ENCODE results near the gene ARFGAP1.
"Not testable (repeated sequence)": the region's sequence is repeated elsewhere in the genome, so short reads cannot be mapped to it uniquely, and the experiment has no call there.

Gene ARFGAP1

DNA sequence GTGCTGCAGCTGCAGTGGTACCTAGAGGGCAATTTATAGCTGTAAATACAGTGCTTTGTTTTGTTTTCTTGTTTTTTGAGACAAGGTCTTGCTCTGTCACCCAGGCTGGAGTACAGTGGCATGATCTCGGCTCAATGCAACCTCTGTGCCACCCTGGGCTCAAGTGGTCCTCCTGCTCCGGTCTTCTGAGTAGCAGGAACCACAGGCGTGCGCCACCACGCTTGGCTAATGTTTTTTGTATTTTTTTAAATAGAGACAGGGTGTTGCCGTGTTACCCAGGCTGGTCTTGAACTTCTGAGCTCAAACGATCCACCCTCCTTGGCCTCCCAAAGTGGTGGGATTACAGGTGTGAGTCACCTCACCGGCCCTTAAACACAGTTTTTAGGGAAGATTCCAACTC is 61.7 kb downstream of the ARFGAP1 start:
- no peak for DNase-seq (ENCODE audit: low read depth)

DNA sequence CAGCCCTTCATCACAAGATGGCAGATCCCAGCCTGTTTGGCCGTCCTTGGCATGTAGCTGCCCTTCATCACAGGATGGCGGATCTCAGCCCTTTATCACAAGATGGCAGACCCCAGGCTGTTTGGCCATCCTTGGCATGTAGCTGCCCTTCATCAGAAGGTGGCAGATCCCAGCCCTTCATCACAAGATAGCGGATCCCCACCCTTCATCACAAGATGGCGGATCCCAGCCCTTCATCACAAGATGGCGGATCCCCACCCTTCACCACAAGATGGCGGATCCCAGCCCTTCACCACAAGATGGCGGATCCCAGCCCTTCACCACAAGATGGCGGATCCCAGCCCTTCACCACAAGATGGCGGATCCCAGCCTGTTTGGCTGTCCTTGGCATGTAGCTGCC is 62.4 kb downstream of the ARFGAP1 start:
- not testable (repeated sequence) for DNase-seq (ENCODE audit: low read depth)

- no peak for DNase-seq (ENCODE audit: low read depth)
Observed at GRCh38 chr20:63335711-63336110, 63.1 kb downstream of the ARFGAP1 start.

GRCh38 chr20:63336232-63336752 is 63.7 kb downstream of the ARFGAP1 start:
- no peak for DNase-seq (ENCODE audit: low read depth)

- DNase-seq (ENCODE audit: low read depth) = no peak
Observed at GRCh38 chr20:63337786-63338420, 65.3 kb downstream of the ARFGAP1 start.

All from fibroblast of the conjunctiva (primary cell).